CD4-positive, alpha-beta T cell treated with Interleukin-15 for 4 hours (primary cell): ENCODE measurements around the gene CLEC2D.
A peak's percentile ranks its signal among the peaks of the same experiment; 100 is the strongest.
"Not testable (repeated sequence)": the region's sequence is repeated elsewhere in the genome, so short reads cannot be mapped to it uniquely, and the experiment has no call there.

Experiments
- DNase-seq: peaks from one replicate; pipeline ENCODE4 v3.0.0-alpha.2; 2020; ENCODE audit warnings: low spot score

Gene CLEC2D

DNA sequence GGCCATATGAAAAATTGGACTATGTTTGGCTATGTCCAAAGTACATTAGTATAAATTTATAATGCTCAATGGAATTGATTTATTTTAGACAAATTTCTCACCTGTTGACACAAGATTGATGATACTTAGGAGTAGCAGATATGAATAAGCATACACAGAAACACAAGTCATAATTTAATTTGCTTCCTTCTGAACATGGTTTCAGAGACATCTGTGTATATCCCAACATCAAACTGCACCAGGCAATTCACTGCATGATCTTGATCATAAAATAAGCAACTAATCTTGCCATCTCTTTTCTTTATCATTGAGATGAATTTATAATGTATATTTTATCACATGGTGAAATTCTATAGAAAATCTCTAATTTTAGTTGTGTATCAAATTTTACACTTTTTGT, 59.6 kb downstream of the CLEC2D start:
- no peak for DNase-seq

GRCh38 chr12:9730011-9730410, 60.5 kb downstream of the CLEC2D start:
- no peak for DNase-seq

GRCh38 chr12:9730591-9730990, 61.1 kb downstream of the CLEC2D start:
- DNase-seq: no peak

DNA sequence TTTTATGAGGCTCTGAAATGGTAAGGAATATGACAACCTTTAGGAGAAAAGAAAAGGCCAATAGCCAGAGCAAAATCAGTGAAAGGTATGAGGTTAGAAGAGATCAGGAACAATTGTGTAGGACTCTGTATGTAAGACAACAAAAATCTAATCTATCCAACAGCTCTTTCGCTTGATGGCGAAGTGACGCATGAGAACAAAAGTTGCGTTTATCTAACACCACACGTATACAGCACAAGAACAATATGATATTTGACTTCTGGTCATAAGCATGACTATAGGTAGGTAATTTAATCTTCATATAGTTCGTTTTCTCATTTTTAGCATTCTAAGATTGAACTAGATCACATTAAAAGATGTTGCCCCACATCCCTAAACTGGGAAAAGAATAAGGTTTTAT, 61.9 kb downstream of the CLEC2D start:
- DNase-seq: no peak

- no peak for DNase-seq
Measured at GRCh38 chr12:9731797-9732196, 62.3 kb downstream of the CLEC2D start.

GRCh38 chr12:9732921-9733461, 63.5 kb downstream of the CLEC2D start, which contains the start of gene CLECL1:
Gene CLECL1, minus strand, starts transcription at chr12:9733097.
- no peak for DNase-seq

GRCh38 chr12:9735601-9736000, 66.1 kb downstream of the CLEC2D start:
- no peak for DNase-seq

DNA sequence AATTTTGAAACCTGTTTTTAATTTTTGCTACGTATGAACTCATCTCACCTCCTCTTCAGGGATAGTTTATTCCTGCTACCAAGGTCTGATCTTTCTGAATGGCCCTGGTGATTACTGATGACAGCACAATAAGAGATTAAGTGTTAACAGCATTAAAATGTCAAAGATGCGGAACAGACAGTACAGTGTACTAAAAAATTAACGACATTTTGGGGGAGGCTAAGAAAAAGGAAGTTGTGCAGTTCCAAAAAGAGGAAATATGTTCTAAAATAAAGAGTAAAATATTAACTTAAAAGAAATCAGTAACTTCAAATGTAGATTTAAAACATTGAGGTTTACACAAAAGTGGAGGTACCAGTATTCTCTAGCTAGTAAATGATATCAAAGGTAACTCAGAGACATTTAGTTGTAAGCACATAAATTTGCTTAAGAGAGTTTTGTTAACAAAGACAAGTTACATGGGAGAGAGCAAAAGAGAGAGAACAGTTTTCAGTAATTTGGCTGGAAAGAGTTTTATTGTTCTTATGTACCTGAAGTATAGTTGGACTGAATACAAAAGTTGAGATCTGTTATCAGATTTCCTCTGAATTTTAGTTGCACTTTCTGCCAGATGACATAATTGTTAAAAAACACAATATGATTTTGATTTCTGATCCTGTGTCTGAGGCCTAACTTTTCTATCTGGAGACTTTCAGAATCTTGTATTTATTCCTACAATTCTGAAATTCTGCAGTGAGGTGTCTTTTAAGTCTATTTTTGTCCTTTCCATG, 67.6 kb downstream of the CLEC2D start:
- no peak for DNase-seq

GRCh38 chr12:9738905-9739304, 69.4 kb downstream of the CLEC2D start:
- not testable (repeated sequence) for DNase-seq

DNA sequence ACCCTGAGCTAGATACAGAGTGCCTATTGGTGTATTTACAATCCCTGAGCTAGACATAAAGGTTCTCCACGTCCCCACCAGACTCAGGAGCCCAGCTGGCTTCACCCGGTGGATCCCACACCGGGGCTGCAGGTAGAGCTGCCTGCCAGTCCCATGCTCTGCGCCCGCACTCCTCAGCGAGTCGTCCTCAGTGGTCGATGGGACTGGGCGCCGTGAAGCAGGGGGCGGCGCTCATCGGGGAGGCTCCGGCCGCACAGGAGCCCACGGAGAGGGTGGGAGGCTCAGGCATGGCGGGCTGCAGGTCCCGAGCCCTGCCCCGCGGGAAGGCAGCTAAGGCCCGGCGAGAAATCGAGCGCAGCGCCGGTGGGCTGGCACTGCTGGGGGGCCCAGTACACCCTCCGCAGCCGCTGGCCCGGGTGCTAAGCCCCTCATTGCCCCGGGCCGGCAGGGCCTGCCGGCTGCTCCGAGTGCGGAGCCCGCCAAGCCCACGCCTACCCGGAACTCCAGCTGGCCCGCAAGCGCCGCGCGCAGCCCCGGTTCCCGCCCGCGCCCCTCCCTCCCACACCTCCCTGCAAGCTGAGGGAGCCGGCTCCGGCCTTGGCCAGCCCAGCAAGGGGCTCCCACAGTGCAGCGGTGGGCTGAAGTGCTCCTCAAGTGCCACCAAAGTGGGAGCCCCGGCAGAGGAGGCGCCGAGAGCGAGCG, 70.0 kb downstream of the CLEC2D start:
- DNase-seq: not testable (repeated sequence)

GRCh38 chr12:9740106-9740750, 70.7 kb downstream of the CLEC2D start:
- DNase-seq: no peak

DNA sequence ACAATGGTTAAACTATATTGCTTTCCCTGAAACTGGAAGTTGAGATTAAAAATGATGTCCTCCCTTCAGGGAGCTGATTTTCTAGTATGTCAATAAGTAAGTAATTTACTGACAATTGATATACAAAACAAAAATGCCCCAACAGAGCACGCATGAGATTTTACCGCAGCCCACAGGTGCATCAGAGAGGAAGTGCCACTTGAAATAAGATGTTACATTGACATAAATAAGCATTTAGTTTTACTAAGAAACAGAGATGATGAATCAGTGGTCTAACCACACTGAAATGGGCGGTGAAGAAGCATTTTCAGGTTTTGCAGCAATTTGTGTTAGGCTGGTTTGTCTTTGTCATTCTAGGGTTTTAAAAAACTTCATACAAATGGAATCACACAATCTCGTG, 72.2 kb downstream of the CLEC2D start:
- DNase-seq: peak; percentile 86

- DNase-seq: peak; percentile 46
Measured at GRCh38 chr12:9742661-9743060, 73.1 kb downstream of the CLEC2D start.

- DNase-seq: no peak
Measured at GRCh38 chr12:9745199-9745598, 75.7 kb downstream of the CLEC2D start.
